ENCODE results near the gene LCE4A. TPM values are rescaled to one million over a fixed set of nuclear protein-coding genes. Genes with fewer than 3 reads are reported as not detected.
"Not testable (repeated sequence)": the region's sequence is repeated elsewhere in the genome, so short reads cannot be mapped to it uniquely, and the experiment has no call there.

Gene LCE4A, protein sequence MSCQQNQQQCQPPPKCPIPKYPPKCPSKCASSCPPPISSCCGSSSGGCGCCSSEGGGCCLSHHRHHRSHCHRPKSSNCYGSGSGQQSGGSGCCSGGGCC
- polyA plus RNA-seq (2011; rRNA removed) (not detected in 2 replicates), polyA minus RNA-seq (2011; rRNA and poly(A)+ RNA removed) (not detected in 2 replicates)

DNA sequence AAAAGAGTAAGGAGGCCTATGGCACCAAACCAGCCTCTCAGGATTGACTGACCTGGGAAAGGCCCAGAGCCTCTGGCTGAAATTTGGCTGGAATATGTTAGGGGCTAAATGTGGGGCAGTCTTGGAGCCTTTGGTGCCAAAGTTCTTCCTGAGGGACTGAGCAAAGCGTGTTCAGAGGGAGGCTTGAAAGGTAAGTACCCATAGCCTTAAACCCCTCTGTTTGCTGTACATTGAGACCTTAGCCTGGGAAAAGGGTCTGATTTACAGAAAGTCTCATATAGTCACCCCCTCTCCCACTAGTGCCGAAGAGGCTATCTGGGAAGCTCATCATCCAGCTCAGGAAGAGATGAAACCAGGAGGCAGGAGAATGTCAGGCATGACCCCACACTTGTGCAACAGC is at the start of gene LCE4A:
Gene LCE4A, plus strand, starts transcription at position 301 of the 400 bp plus-strand sequence. CDS start 916 bp downstream, outside the sequence.
- Histone ChIP-seq H3K27me3 (ENCODE audit: control insufficient read depth, insufficient read depth, low read length) (no peaks in the 10 kb centered on the region), H3K27ac (ENCODE audit: low read depth, low read length) (no peak within 1 kb of the TSS), H3K4me3 (ENCODE audit: low read depth, low read length) (no peak within 1 kb of the TSS), H3K9me3 (ENCODE audit: control insufficient read depth, insufficient read depth, low read length) (peaks cover 10% of the 10 kb centered on the region)
- POLR2A ChIA-PET = no interaction called here
- TF ChIP-seq, protein P1, sequence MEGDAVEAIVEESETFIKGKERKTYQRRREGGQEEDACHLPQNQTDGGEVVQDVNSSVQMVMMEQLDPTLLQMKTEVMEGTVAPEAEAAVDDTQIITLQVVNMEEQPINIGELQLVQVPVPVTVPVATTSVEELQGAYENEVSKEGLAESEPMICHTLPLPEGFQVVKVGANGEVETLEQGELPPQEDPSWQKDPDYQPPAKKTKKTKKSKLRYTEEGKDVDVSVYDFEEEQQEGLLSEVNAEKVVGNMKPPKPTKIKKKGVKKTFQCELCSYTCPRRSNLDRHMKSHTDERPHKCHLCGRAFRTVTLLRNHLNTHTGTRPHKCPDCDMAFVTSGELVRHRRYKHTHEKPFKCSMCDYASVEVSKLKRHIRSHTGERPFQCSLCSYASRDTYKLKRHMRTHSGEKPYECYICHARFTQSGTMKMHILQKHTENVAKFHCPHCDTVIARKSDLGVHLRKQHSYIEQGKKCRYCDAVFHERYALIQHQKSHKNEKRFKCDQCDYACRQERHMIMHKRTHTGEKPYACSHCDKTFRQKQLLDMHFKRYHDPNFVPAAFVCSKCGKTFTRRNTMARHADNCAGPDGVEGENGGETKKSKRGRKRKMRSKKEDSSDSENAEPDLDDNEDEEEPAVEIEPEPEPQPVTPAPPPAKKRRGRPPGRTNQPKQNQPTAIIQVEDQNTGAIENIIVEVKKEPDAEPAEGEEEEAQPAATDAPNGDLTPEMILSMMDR (IDR thresholded peaks at IDR 0.05; ENCODE audit: low read depth, low read length) = no peak
- CTCF ChIA-PET = no interaction called here
- no peak for DNase-seq (ENCODE audit: low read depth, low spot score)

DNA sequence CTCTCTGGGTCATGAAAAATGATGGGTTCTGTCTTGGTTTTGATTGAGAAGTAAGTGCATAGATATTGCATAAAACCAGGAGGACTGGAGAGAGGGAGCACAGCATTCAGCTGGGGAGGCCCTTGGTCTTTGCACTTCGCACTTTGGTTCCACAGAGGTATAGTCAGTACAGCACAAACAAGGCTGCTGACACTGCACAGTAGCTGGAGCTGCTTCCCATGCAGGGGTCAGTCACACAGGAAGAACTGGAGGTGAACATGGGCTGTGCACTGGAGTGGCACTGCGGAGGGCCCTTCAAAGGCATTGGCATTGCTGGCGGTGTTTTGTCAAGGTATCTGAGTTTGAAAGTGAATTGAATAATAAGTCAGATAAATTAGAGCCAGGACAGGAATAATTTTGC is 49.3 kb upstream of the LCE4A start:
- Histone ChIP-seq H3K9me3 (ENCODE audit: control insufficient read depth, insufficient read depth, low read length) (no peaks in the 10 kb centered on the region), H3K27ac (ENCODE audit: low read depth, low read length) (no peak overlapping the region), H3K4me3 (ENCODE audit: low read depth, low read length) (no peak overlapping the region), H3K27me3 (ENCODE audit: control insufficient read depth, insufficient read depth, low read length) (no peaks in the 10 kb centered on the region)
- ChIA-PET CTCF (no interaction called here), POLR2A (no interaction called here)
- DNase-seq (ENCODE audit: low read depth, low spot score) = no peak
- TF ChIP-seq, protein P1 (IDR thresholded peaks at IDR 0.05; ENCODE audit: low read depth, low read length) = no peak

DNA sequence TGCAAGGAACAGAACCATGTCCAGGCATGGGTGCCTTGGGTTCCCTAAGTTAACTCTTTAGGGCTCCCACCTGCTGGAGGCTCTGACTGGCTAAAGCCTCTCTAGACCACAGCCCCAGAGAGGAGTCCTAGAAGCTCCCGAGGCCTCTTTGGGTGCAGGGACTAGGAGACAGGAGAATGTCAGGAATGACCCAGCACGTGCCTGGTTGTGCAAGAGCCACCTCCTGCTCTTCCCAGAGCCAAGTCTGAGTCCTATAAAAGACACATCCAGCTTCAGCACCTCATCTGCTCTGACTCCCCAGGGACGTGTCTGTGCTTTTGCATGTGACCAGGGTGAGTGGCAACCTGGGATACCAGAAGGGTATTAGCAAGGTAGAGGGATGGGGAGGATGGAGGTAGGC is 44.9 kb upstream of the LCE4A start, which contains the start of gene LCE2D:
Gene LCE2D, plus strand, starts transcription at position 283 of the 400 bp plus-strand sequence. CDS start 726 bp downstream, outside the sequence.
- H3K9me3 ChIP-seq (ENCODE audit: control insufficient read depth, insufficient read depth, low read length) = peaks cover 7% of the 10 kb centered on the region
- no peaks in the 10 kb centered on the region for H3K27me3 ChIP-seq (ENCODE audit: control insufficient read depth, insufficient read depth, low read length)
- POLR2A ChIA-PET = no interaction called here
- H3K27ac ChIP-seq (ENCODE audit: low read depth, low read length) = no peak within 1 kb of the TSS
- TF ChIP-seq, protein P1 (IDR thresholded peaks at IDR 0.05; ENCODE audit: low read depth, low read length) = no peak
- CTCF ChIA-PET = interaction anchor here (0.5 kb wide), 1 partner anchor 9 kb away, joined by 4 read pairs; no protein-coding TSS in a partner anchor
- no peak within 1 kb of the TSS for H3K4me3 ChIP-seq (ENCODE audit: low read depth, low read length)
- no peak for DNase-seq (ENCODE audit: low read depth, low spot score)

DNA sequence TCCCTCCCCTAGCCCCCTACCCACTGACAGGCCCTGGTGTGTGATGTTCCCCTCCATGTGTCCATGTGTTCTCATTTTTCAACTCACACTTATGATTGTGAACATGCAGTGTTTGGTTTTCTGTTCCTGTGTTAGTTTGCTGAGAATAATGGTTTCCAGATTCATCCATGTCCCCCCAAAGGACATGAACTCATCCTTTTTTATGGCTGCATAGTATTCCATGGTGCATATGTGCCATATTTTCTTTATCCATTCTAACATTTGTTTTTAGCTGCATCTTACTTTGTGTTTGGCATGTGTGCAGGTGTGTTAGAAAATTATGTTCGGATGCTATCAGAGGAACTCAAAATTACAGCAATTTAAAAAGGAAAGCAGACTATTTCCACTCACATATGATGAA is 41.8 kb upstream of the LCE4A start:
- H3K9me3 ChIP-seq (ENCODE audit: control insufficient read depth, insufficient read depth, low read length); H3K4me3 ChIP-seq (ENCODE audit: low read depth, low read length); CTCF ChIA-PET; H3K27me3 ChIP-seq (ENCODE audit: control insufficient read depth, insufficient read depth, low read length); H3K27ac ChIP-seq (ENCODE audit: low read depth, low read length); DNase-seq (ENCODE audit: low read depth, low spot score); POLR2A ChIA-PET: not testable (repeated sequence)

DNA sequence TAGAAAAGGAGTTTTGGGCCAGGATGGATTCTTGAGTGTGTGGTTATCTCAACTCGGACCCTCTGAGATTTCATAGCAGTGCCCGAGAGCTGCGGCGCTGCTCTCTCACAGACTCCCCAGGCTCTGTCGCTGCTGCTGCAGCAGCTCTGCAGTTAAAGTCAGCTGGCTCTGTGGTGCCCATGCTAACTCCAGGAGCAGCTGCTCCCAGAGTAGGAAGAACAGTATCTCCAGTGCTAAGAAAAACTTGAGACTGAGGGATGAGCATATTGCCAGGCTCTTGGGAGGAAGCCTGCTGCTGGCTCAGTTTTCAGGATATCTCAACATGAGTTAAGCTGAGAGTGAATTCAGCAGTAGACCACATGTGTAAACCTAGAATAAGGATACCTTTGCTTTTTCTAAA is 40.3 kb upstream of the LCE4A start:
- DNase-seq (ENCODE audit: low read depth, low spot score) = no peak
- Histone ChIP-seq H3K27me3 (ENCODE audit: control insufficient read depth, insufficient read depth, low read length) (no peaks in the 10 kb centered on the region), H3K27ac (ENCODE audit: low read depth, low read length) (no peak overlapping the region), H3K4me3 (ENCODE audit: low read depth, low read length) (no peak overlapping the region), H3K9me3 (ENCODE audit: control insufficient read depth, insufficient read depth, low read length) (peaks cover 7% of the 10 kb centered on the region)
- ChIA-PET POLR2A (no interaction called here), CTCF (no interaction called here)
- TF ChIP-seq, protein P1 (IDR thresholded peaks at IDR 0.05; ENCODE audit: low read depth, low read length) = no peak

Data from AG04450 (cell line).